CD4-positive, alpha-beta T cell (primary cell): ENCODE results near the gene FIG4. TPM values are rescaled to one million over a fixed set of nuclear protein-coding genes. Genes with fewer than 3 reads are reported as not detected.

ENCODE experiments used
- ATAC-seq: fragments of 200-7000 bp; cut with Tn5 transposase; one replicate; pipeline ENCODE4 v1.10.0; 2022; ENCODE audit warnings: mild to moderate bottlenecking; ENCODE audit not compliant: poor library complexity
- CTCF ChIA-PET: fragments of 350-600 bp; sonication (Branson Sonifier 250); formaldehyde crosslinking; loops from one replicate; lab custom pipeline; 2021; ENCODE audit warnings: antibody characterized with exemption, inconsistent platforms; lab: Charles Lee
- POLR2A ChIA-PET: fragments of 350-600 bp; sonication (Branson Sonifier 250); formaldehyde crosslinking; loops from one replicate; lab custom pipeline; 2021; ENCODE audit warnings: antibody characterized with exemption, inconsistent platforms; lab: Charles Lee
- DNase-seq, 14 experiments: peaks; one replicate each; pipeline ENCODE4 v3.0.0-alpha.2; 2013 to 2020; ENCODE audit warnings: mixed read lengths in 2 of 14
- H3K27ac ChIP-seq, 2 donors: one replicate each; pipeline versions ENCODE4 v1.5.1 to v1.7.0; 2013; ENCODE audit warnings: low read length in 2 of 2, low read depth in 1 of 2, mild to moderate bottlenecking in 1 of 2
- H3K27me3 ChIP-seq, 2 experiments: 1 replicate in 1 of 2; 2 replicates in 1 of 2; pipeline versions ENCODE4 v1.6.1 to v1.7.0; 2013; ENCODE audit warnings: low read length in 2 of 2, control low read depth in 1 of 2, mild to moderate bottlenecking in 1 of 2, moderate library complexity in 1 of 2; ENCODE audit not compliant: insufficient read depth in 2 of 2, control insufficient read depth in 1 of 2
- H3K36me3 ChIP-seq: one replicate; pipeline ENCODE4 v1.6.1; 2013; ENCODE audit warnings: low read length, control low read depth; ENCODE audit not compliant: insufficient read depth
- H3K4me1 ChIP-seq: one replicate; pipeline ENCODE4 v1.6.1; 2013; ENCODE audit warnings: low read length, control low read depth; ENCODE audit not compliant: insufficient read depth
- H3K4me3 ChIP-seq: one replicate; pipeline ENCODE4 v1.5.1; 2013; ENCODE audit warnings: mild to moderate bottlenecking, low read length, moderate library complexity
- H3K9me3 ChIP-seq, 2 experiments: 1 replicate in 1 of 2; 2 replicates in 1 of 2; pipeline versions ENCODE4 v1.6.1 to v1.7.0; 2013; ENCODE audit warnings: low read length in 2 of 2, mild to moderate bottlenecking in 2 of 2, control low read depth in 1 of 2, moderate library complexity in 1 of 2; ENCODE audit not compliant: control insufficient read depth in 1 of 2, insufficient read depth in 1 of 2
- H3K27ac Mint-ChIP-seq: one replicate; pipeline ENCODE4 v1.8.0; 2020; ENCODE audit warnings: mixed read lengths
- H3K27me3 Mint-ChIP-seq: one replicate; pipeline ENCODE4 v1.8.0; 2021; ENCODE audit warnings: mixed read lengths
- H3K36me3 Mint-ChIP-seq: one replicate; pipeline ENCODE4 v1.8.0; 2021; ENCODE audit warnings: low read depth, mixed read lengths
- H3K4me1 Mint-ChIP-seq: one replicate; pipeline ENCODE4 v1.8.0; 2021; ENCODE audit warnings: low read depth, mixed read lengths
- H3K4me3 Mint-ChIP-seq: one replicate; pipeline ENCODE4 v1.8.0; 2020; ENCODE audit warnings: mild to moderate bottlenecking, mixed read lengths
- H3K9me3 Mint-ChIP-seq: one replicate; pipeline ENCODE4 v1.8.0; 2020; ENCODE audit warnings: mixed read lengths
- CTCF ChIP-seq: fragments of 200-600 bp; IDR thresholded peaks from one replicate; pipeline ENCODE4 v1.8.0; 2022; ENCODE audit warnings: antibody characterized with exemption, mild to moderate bottlenecking
- intact Hi-C, 2 experiments: fragments of 100-400 bp; cut with DNase I in 1 of 2; cut with micrococcal nuclease in 1 of 2; formaldehyde crosslinking; loops; one replicate each; pipeline versions ENCODE4 v1.15.1 to v1.9.0; 2023 to 2025; cut with DNase I, micrococcal nuclease
- polyA plus RNA-seq, 2 donors: library from polyadenylated mRNA; unstranded; fragments of 120-200 nt; gene quantifications; one replicate each; pipeline ENCODE4 v1.2.1, GENCODE V29; 2013
- total RNA-seq, 174 experiments: library from RNA in 2 of 174; stranded (reverse) in 2 of 174; gene quantifications; one replicate each; pipeline ENCODE4 v1.2.3 and lab custom pipeline; 2021 to 2026

FIG4 gene
- total RNA-seq (1 to 10 TPM; 3.3 to 4.0 TPM), total RNA-seq (lab: John Stamatoyannopoulos, UW) (7.7 to 51.0 (median 26.2) reads per million in 172 experiments)
- polyA plus RNA-seq (2013, experiment 1 of 2): 12.4 TPM
- 11.9 TPM for polyA plus RNA-seq (2013, experiment 2 of 2)

- POLR2A ChIA-PET: interaction anchor here (0.5 to 2.0 kb wide), 16 partner anchors 10 to 1941 kb away, joined by 3 to 23 read pairs (median 4); partner anchors contain the start of genes AMD1, CD164, CDC40 and CDK19
- peak; percentile 76 to 94 (median 88) for DNase-seq
- peak within 1 kb of the TSS; percentile 59 to 71 for H3K27ac ChIP-seq
- peak within 1 kb of the TSS; percentile 88 for H3K4me3 ChIP-seq
- Mint-ChIP-seq H3K27me3 (no peaks in the 10 kb centered on the region), H3K4me1 (peaks cover 34% of the 10 kb centered on the region), H3K4me3 (peak within 1 kb of the TSS; percentile 96), H3K36me3 (peaks cover 18% of the 10 kb centered on the region), H3K27ac (peak within 1 kb of the TSS; percentile 95), H3K9me3 (no peaks in the 10 kb centered on the region)
- ATAC-seq: peak; percentile 96
- CTCF ChIA-PET: interaction anchor here (1.0 to 4.9 kb wide), 4 partner anchors 10 to 308 kb away, joined by 3 to 38 read pairs (median 8); partner anchors contain the start of gene CD164
- H3K36me3 ChIP-seq: no peaks in the 10 kb centered on the region
- H3K9me3 ChIP-seq: no peaks in the 10 kb centered on the region
- peaks cover 13% of the 10 kb centered on the region for H3K4me1 ChIP-seq
- TF ChIP-seq CTCF: peak; percentile 27
- H3K27me3 ChIP-seq: no peaks in the 10 kb centered on the region
- intact Hi-C loops: loop anchor here (2.0 to 10.0 kb wide), 12 partner anchors 94 to 1396 kb away; partner anchors contain the start of genes CD164 (in 2 of the 2), AFG1L (in 1 of the 2), CDC40 (in 1 of the 2) and CEP57L1 (in 1 of the 2)
Measured at GRCh38 chr6:109690737-109691621, at the start of gene FIG4, which contains the start of gene AK9. Gene FIG4 (plus strand): TSS chr6:109691296. CDS start chr6:109691436, 140 bp downstream. Gene AK9 (minus strand): TSS chr6:109691202. CDS start chr6:109675745, 15,457 bp downstream.

GRCh38 chr6:109644131-109644530, 47.0 kb upstream of the FIG4 start:
- no peak overlapping the region for H3K4me3 ChIP-seq
- ATAC-seq (no peak), DNase-seq (no peak)
- no peaks in the 10 kb centered on the region for H3K27me3 Mint-ChIP-seq
- no peaks in the 10 kb centered on the region for H3K9me3 Mint-ChIP-seq
- no peak overlapping the region for H3K4me3 Mint-ChIP-seq
- H3K36me3 Mint-ChIP-seq: peaks cover 69% of the 10 kb centered on the region
- H3K9me3 ChIP-seq: peaks cover 0 to 11% of the 10 kb centered on the region in 2 experiments
- TF ChIP-seq CTCF: no peak
- H3K27ac ChIP-seq: no peak overlapping the region
- H3K27me3 ChIP-seq: no peaks in the 10 kb centered on the region
- intact Hi-C loops: no loop called here
- H3K36me3 ChIP-seq: no peaks in the 10 kb centered on the region
- no peak overlapping the region for H3K27ac Mint-ChIP-seq
- ChIA-PET CTCF (no interaction called here), POLR2A (no interaction called here)
- no peaks in the 10 kb centered on the region for H3K4me1 ChIP-seq
- no peaks in the 10 kb centered on the region for H3K4me1 Mint-ChIP-seq

- no peak overlapping the region for H3K27ac Mint-ChIP-seq
- DNase-seq (no peak), ATAC-seq (no peak)
- no peaks in the 10 kb centered on the region for H3K9me3 ChIP-seq
- H3K27ac ChIP-seq: no peak overlapping the region
- H3K4me3 Mint-ChIP-seq: no peak overlapping the region
- H3K27me3 ChIP-seq: no peaks in the 10 kb centered on the region
- no peaks in the 10 kb centered on the region for H3K27me3 Mint-ChIP-seq
- intact Hi-C loops: no loop called here
- H3K4me1 Mint-ChIP-seq: no peaks in the 10 kb centered on the region
- POLR2A ChIA-PET: no interaction called here
- H3K9me3 Mint-ChIP-seq: no peaks in the 10 kb centered on the region
- no peak overlapping the region for H3K4me3 ChIP-seq
- peaks cover 3% of the 10 kb centered on the region for H3K36me3 ChIP-seq
- CTCF ChIA-PET: no interaction called here
- H3K4me1 ChIP-seq: no peaks in the 10 kb centered on the region
- no peak for TF ChIP-seq CTCF
- H3K36me3 Mint-ChIP-seq: peaks cover 38% of the 10 kb centered on the region
Measured at GRCh38 chr6:109653264-109653663, 37.8 kb upstream of the FIG4 start.
